ENCODE results near the gene ECD. TPM values are rescaled to one million over a fixed set of nuclear protein-coding genes. Genes with fewer than 3 reads are reported as not detected.
"Not testable (repeated sequence)": the region's sequence is repeated elsewhere in the genome, so short reads cannot be mapped to it uniquely, and the experiment has no call there.

The ECD gene
- total RNA-seq, 1 donor from 2014 or later: 35.0 TPM

- intact Hi-C loops (cut with micrococcal nuclease): loop anchor here (10.0 kb wide), 2 partner anchors 537 to 583 kb away; partner anchors contain the start of genes MICU1 and SEC24C
These were observed 6.1 kb downstream of the ECD start for GRCh38 chr10:73161662-73162061.

DNA sequence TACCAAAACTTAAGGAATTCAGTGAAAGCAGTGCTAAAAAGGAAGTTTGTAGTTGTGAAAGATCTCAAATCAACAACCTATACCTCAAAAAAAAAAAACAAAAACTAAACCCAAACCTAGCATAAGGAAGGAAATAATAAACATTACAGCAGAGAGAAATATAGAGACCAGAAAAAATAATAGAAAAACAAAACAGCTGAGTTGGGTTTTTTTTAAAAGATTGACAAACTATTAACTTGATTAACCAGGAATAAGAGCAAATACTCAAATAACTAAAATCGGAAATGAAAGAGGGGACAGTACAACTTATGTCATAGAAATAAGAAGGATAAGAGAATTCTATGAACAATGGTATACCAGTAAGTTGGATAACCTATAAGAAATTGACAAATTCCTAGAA is 6.7 kb downstream of the ECD start:
- intact Hi-C loops (cut with micrococcal nuclease): loop anchor here (10.0 kb wide), 2 partner anchors 536 to 584 kb away; partner anchors contain the start of genes MICU1 and SEC24C

DNA sequence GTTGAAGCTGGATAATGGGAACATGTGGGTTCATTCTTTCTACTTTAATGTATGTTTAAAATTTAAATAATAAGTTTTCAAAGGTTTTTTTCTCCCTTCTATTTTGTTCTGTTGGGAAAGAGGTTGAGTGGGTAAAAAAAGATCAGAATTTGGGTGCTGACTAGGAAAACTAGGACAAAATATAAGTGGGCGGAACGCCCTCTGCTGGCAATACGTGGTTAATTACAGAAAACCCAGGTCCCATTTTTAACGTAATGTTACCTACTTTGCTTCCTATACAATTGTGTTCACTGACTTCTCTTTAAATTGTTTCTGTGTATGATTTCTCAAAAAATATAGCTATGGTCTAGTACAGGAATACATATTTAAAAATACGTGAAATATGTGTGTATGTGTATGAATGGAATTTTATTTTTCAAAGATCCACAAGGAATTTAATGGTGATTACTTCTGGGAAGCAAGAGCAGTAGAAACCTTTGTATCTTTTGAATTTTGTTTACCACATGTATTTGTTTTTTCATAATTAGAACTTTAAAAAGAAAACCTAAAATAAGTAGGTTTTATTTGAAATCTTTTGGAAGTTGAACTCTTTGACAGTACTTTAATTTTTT is 8.7 kb downstream of the ECD start:
- intact Hi-C loops (cut with micrococcal nuclease): loop anchor here (1.0 to 2.0 kb wide), 3 partner anchors 8 to 794 kb away; partner anchors contain the start of gene P4HA1

DNA sequence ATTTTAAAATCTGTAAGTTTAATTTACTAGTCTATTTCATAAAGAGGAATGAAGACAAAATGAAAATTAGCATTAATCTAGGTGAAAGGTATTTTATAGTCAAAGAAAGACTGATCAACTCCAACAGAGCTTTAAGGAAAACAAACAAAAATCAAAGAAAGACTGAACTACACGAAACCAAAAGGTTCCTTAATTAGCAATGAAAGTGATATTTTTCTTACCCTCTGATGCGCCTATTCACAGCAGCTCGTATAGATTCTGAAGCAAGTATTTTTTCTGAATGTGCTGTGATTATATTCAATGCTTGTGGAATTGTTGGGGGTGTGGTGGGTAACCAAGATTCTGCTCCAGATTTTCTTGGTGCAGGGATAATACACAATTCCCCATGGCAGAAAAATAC is 11.8 kb downstream of the ECD start:
- intact Hi-C loops (cut with micrococcal nuclease): no loop called here

DNA sequence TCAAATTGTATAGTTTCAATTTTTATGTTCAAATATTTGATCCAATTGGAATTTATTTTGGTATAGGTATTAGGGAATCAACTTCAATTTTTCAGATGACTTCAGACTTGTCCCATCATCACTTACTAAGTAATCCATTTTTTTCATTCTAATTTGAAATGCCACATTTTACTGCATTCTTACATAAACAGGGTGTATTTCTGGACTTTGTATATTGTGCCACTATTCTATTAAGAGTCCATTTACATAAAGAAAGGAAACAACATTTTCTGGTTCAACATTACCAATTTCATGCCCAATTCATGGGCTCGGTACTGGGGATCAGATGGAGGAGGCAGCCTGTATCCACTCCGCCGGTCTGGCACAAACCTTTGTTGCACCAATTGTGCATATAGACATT is 15.8 kb downstream of the ECD start:
- intact Hi-C loops (cut with micrococcal nuclease): no loop called here

DNA sequence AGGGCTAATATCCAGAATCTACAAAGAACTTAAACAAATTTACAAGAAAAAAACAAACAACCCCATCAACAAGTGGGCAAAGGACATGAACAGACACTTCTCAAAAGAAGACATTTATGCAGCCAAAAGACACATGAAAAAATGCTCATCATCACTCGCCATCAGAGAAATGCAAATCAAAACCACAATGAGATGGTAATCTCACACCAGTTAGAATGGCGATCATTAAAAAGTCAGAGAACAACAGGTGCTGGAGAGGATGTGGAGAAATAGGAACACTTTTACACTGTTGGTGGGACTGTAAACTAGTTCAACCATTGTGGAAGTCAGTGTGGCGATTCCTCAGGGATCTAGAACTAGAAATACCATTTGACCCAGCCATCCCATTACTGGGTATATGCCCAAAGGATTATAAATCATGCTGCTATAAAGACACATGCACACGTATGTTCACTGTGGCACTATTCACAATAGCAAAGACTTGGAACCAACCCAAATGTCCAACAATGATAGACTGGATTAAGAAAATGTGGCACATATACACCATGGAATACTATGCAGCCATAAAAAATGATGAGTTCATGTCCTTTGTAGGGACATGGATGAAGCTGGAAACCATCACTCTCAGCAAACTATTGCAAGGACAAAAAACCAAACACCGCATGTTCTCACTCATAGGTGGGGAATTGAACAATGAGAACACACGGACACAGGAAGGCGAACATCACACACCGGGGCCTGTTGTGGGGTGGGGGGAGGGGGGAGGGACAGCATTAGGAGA is 17.0 kb downstream of the ECD start:
- intact Hi-C loops (cut with micrococcal nuclease): not testable (repeated sequence)

- intact Hi-C loops (cut with micrococcal nuclease): no loop called here
These were observed 26.2 kb downstream of the ECD start for GRCh38 chr10:73141603-73142002.

DNA sequence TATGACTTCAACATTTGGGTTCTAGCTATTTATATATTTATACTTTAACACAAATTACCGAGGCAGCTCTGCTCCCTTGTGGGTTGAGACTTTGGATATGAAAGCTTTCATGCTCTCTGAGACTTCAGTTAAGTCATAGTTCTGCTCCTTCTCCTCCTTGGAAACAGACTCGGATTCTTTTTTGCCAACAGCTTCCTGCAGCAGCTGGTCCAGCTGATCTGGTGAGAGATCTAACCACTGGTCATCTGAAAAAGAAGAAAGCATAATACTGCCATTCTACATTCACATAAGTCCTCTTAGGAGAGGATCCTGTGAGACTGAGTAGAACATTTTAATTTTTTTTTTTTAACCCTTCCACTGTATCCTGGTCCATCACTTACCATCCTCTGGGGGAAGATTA is 28.6 kb downstream of the ECD start:
- intact Hi-C loops (cut with micrococcal nuclease): no loop called here

DNA sequence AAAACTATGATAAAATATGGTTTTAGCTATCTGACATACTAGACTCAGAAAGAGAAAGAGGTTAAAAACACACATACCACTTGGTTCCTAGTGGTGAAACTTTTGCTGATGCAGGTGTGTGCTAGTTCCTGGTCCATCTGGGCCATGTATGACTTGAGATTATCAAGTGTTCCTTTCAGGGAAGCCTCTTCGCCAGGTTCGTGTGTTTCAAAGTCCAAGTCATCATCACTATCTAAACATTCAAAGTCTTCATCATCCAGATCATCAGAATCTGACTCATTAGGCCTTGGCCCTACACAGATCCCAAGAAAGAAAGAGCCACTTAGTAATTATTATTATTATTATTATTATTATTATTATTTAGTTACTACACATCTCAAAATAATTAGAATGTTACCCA is 31.2 kb downstream of the ECD start:
- intact Hi-C loops (cut with micrococcal nuclease): no loop called here

DNA sequence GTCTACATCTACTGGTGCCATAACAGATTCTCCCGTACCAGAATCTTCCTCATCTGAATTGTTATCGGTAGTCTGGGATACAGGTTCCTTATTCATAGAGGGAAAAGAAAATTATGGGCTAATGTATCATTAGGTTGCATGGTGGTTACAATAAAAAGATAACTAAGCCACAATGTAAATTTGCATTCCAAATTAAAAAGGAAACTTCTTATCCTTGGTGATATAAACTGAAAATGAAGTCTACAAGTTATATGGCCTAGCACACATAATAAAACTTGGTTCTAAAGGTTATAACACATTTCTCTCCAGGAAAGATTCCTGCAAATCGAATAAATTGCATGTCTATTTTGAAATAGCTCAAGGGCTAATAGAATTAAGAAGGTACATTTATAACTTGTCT is 33.1 kb downstream of the ECD start:
- intact Hi-C loops (cut with micrococcal nuclease): no loop called here

- intact Hi-C loops (cut with micrococcal nuclease): no loop called here
These were observed 35.7 kb downstream of the ECD start for GRCh38 chr10:73131913-73132686.

GRCh38 chr10:73131301-73131700 is 36.5 kb downstream of the ECD start:
- intact Hi-C loops (cut with micrococcal nuclease): no loop called here

GRCh38 chr10:73126343-73126742 is 41.5 kb downstream of the ECD start:
- intact Hi-C loops (cut with micrococcal nuclease): no loop called here

GRCh38 chr10:73119952-73120351 is 47.9 kb downstream of the ECD start:
- intact Hi-C loops (cut with micrococcal nuclease): no loop called here

- intact Hi-C loops (cut with micrococcal nuclease): no loop called here
These were observed 48.4 kb downstream of the ECD start for GRCh38 chr10:73119457-73119856.

- intact Hi-C loops (cut with micrococcal nuclease): no loop called here
These were observed 49.6 kb downstream of the ECD start for GRCh38 chr10:73117976-73118743.

DNA sequence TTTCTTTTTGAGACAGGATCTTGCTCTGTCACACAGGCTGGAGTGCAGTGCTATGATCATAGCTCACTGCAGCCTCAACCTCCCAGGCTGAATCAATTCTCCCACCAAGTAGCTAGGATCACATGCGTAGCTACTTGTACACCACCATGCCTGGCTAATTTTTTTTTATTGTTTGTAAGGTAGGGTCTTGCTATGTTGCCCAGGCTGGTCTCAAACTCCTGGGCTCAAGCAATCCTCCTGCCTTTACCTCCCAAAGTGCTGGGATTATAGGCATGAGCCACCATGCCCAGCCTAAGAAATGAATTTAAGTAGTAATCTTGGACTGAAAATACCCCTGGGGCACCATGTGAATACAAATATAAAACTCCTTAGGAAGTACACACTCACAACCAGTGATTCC is 51.8 kb downstream of the ECD start:
- intact Hi-C loops (cut with micrococcal nuclease): no loop called here

GRCh38 chr10:73113551-73113950 is 54.3 kb downstream of the ECD start:
- intact Hi-C loops (cut with micrococcal nuclease): no loop called here

GRCh38 chr10:73112032-73112431 is 55.8 kb downstream of the ECD start:
- intact Hi-C loops (cut with micrococcal nuclease): not testable (repeated sequence)

DNA sequence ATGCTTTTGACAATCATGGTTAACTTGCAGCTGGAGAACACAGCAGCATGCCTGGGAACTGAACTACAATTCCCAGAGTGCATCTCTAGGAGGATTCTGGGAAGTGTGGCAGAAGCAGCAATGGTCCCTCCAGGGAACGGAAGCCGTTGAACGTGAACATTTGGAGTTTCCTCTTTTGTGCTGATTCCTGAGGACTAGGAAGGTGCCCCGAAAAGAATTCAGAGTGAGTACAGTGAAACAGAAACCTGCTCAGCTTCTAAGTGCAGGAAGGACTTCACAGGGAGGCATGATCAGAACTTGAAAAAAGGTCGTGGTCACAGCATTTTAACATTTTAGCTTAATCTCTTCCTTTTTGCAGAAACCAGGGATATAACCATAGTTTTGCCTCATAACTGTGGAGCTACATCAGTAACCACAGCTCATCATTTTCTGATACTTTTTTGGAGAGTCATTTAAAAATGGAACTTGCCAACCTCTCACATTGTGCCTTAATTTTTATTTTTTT is 57.4 kb downstream of the ECD start, which contains the start of gene NUDT13:
TSS of gene NUDT13 (plus strand) at position 111 of the 505 bp plus-strand sequence. CDS start 3,911 bp downstream, outside the sequence.
- intact Hi-C loops (cut with micrococcal nuclease): loop anchor here (1.0 kb wide), 2 partner anchors 13 to 58 kb away; partner anchors contain the start of genes ECD and FAM149B1

GRCh38 chr10:73109248-73109652 is 58.6 kb downstream of the ECD start:
- intact Hi-C loops (cut with micrococcal nuclease): not testable (repeated sequence)

Measured in T-helper 1 cell treated with Interleukin-12 subunit alpha and Interleukin-12 subunit beta and Interleukin-4 antibody, amounts not matched to agents 30 ng/mL and 1 ng/mL, for 36 hours (primary cell).